Trophoblast cell (in vitro differentiated cells and primary cell): ENCODE measurements around the gene EPYC.
A peak's percentile ranks its signal among the peaks of the same experiment; 100 is the strongest.

ENCODE experiments used
- DNase-seq, 2 donors: peaks; one replicate each; pipeline ENCODE4 v3.0.0-alpha.2; 2016
- H2AFZ ChIP-seq: 2 replicates; pipeline ENCODE4 v1.6.1; 2013; ENCODE audit warnings: low read length, moderate library complexity, mild to moderate bottlenecking; ENCODE audit not compliant: insufficient read depth, poor library complexity
- H2AK5ac ChIP-seq: 2 replicates; pipeline ENCODE4 v1.6.1; 2013; ENCODE audit warnings: mild to moderate bottlenecking, low read length
- H2BK120ac ChIP-seq: 2 replicates; pipeline ENCODE4 v1.6.1; 2013; ENCODE audit warnings: low read length, mild to moderate bottlenecking, moderate library complexity; ENCODE audit not compliant: insufficient read depth, poor library complexity
- H2BK12ac ChIP-seq: 2 replicates; pipeline ENCODE4 v1.6.1; 2013; ENCODE audit warnings: mild to moderate bottlenecking, low read length, moderate library complexity
- H2BK5ac ChIP-seq: 2 replicates; pipeline ENCODE4 v1.6.1; 2013; ENCODE audit warnings: low read length, low read depth, moderate library complexity, mild to moderate bottlenecking; ENCODE audit not compliant: poor library complexity
- H3K14ac ChIP-seq: 2 replicates; pipeline ENCODE4 v1.6.1; 2013; ENCODE audit warnings: mild to moderate bottlenecking, low read length
- H3K18ac ChIP-seq: 2 replicates; pipeline ENCODE4 v1.6.1; 2013; ENCODE audit warnings: mild to moderate bottlenecking, low read length
- H3K23ac ChIP-seq: 2 replicates; pipeline ENCODE4 v1.6.1; 2013; ENCODE audit warnings: low read length
- H3K27ac ChIP-seq: 2 replicates; pipeline ENCODE4 v1.5.1; 2013; ENCODE audit warnings: low read depth, mild to moderate bottlenecking, inconsistent platforms, low read length, moderate library complexity
- H3K27me3 ChIP-seq: 2 replicates; pipeline ENCODE4 v1.6.1; 2013; ENCODE audit warnings: inconsistent platforms, mild to moderate bottlenecking, low read length, moderate library complexity; ENCODE audit not compliant: insufficient read depth
- H3K36me3 ChIP-seq, 2 experiments: 1 replicate in 1 of 2; 2 replicates in 1 of 2; pipeline ENCODE4 v1.6.1; 2013; ENCODE audit warnings: low read length in 2 of 2, mild to moderate bottlenecking in 2 of 2, moderate library complexity in 1 of 2; ENCODE audit not compliant: insufficient read depth in 2 of 2, control insufficient read depth in 1 of 2
- H3K4ac ChIP-seq: 2 replicates; pipeline ENCODE4 v1.6.1; 2013; ENCODE audit warnings: low read depth, mild to moderate bottlenecking, low read length, moderate library complexity
- H3K4me1 ChIP-seq, 2 experiments: 1 replicate in 1 of 2; 2 replicates in 1 of 2; pipeline ENCODE4 v1.6.1; 2013; ENCODE audit warnings: low read length in 2 of 2, mild to moderate bottlenecking in 2 of 2, moderate library complexity in 1 of 2; ENCODE audit not compliant: insufficient read depth in 2 of 2, control insufficient read depth in 1 of 2
- H3K4me2 ChIP-seq: 2 replicates; pipeline ENCODE4 v1.6.1; 2013; ENCODE audit warnings: inconsistent platforms, mild to moderate bottlenecking, low read length, moderate library complexity
- H3K4me3 ChIP-seq: 2 replicates; pipeline ENCODE4 v1.5.1; 2013; ENCODE audit warnings: mild to moderate bottlenecking, low read depth, low read length, inconsistent platforms
- H3K79me1 ChIP-seq: one replicate; pipeline ENCODE4 v1.6.1; 2013; ENCODE audit warnings: low read length
- H3K79me2 ChIP-seq: 2 replicates; pipeline ENCODE4 v1.6.1; 2013; ENCODE audit warnings: low read length, mild to moderate bottlenecking; ENCODE audit not compliant: control insufficient read depth, insufficient read depth, poor library complexity
- H3K9ac ChIP-seq: 2 replicates; pipeline ENCODE4 v1.6.1; 2013; ENCODE audit warnings: mild to moderate bottlenecking, low read length
- H3K9me3 ChIP-seq: 2 replicates; pipeline ENCODE4 v1.6.1; 2013; ENCODE audit warnings: low read depth, mild to moderate bottlenecking, control low read depth, inconsistent platforms, low read length; ENCODE audit not compliant: insufficient read depth
- H4K12ac ChIP-seq: 2 replicates; pipeline ENCODE4 v1.6.1; 2013; ENCODE audit warnings: low read depth, mild to moderate bottlenecking, low read length, moderate library complexity
- H4K8ac ChIP-seq: 2 replicates; pipeline ENCODE4 v1.6.1; 2013; ENCODE audit warnings: low read depth, mild to moderate bottlenecking, low read length, moderate library complexity
- H4K91ac ChIP-seq: one replicate; pipeline ENCODE4 v1.6.1; 2013; ENCODE audit warnings: low read depth, mild to moderate bottlenecking, low read length, moderate library complexity
- WGBS: extraction: QIAGEN DNeasy Blood & Tissue Kit; methylation state at CpG from one replicate; pipeline ENCODE4 v1.1.7; 2013; ENCODE audit warnings: missing lambda C conversion rate; ENCODE audit not compliant: insufficient read length, insufficient coverage; ENCODE audit errors: extremely low coverage; 5-methylcytosine and 5-hydroxymethylcytosine counted together

EPYC gene

GRCh38 chr12:90979951-90980350 is 24.8 kb downstream of the EPYC start:
- WGBS = no CpG with 5 or more reads among the region's 3 CpGs
- H3K14ac ChIP-seq = no peak overlapping the region
- H3K9ac ChIP-seq = no peak overlapping the region
- peak overlapping the region; percentile 47 for H3K27ac ChIP-seq
- no peak overlapping the region for H3K18ac ChIP-seq
- H2BK120ac ChIP-seq = peak overlapping the region; percentile 80
- no peaks in the 10 kb centered on the region for H3K9me3 ChIP-seq
- no peaks in the 10 kb centered on the region for H3K36me3 ChIP-seq
- H3K4ac ChIP-seq = no peak overlapping the region
- H3K27me3 ChIP-seq = no peaks in the 10 kb centered on the region
- no peak overlapping the region for H2BK5ac ChIP-seq
- H4K8ac ChIP-seq = no peak overlapping the region
- H4K12ac ChIP-seq = no peak overlapping the region
- H2AFZ ChIP-seq = no peak overlapping the region
- H3K4me3 ChIP-seq = no peak overlapping the region
- DNase-seq = peak in 1 of 2 donors; percentile 18
- no peak overlapping the region for H4K91ac ChIP-seq
- H3K4me1 ChIP-seq = peaks cover 0 to 2% of the 10 kb centered on the region in 2 experiments
- peaks cover 5% of the 10 kb centered on the region for H3K79me1 ChIP-seq
- H3K79me2 ChIP-seq = no peaks in the 10 kb centered on the region
- H3K4me2 ChIP-seq = no peak overlapping the region
- H3K23ac ChIP-seq = no peak overlapping the region
- peak overlapping the region; percentile 84 for H2BK12ac ChIP-seq
- H2AK5ac ChIP-seq = no peak overlapping the region

- Histone ChIP-seq H4K12ac (peak overlapping the region; percentile 75), H3K14ac (no peak overlapping the region), H3K4me1 (peaks cover 0 to 2% of the 10 kb centered on the region in 2 experiments), H3K79me1 (peaks cover 5% of the 10 kb centered on the region), H3K23ac (no peak overlapping the region), H3K4me2 (no peak overlapping the region), H3K79me2 (no peaks in the 10 kb centered on the region), H3K36me3 (no peaks in the 10 kb centered on the region), H3K9me3 (no peaks in the 10 kb centered on the region), H3K27me3 (no peaks in the 10 kb centered on the region), H4K8ac (no peak overlapping the region), H3K4me3 (no peak overlapping the region), H2BK120ac (peak overlapping the region; percentile 91), H3K9ac (no peak overlapping the region), H4K91ac (peak overlapping the region; percentile 90), H2AFZ (no peak overlapping the region), H2AK5ac (no peak overlapping the region), H2BK12ac (peak overlapping the region; percentile 98), H3K18ac (no peak overlapping the region), H3K4ac (peak overlapping the region; percentile 83), H3K27ac (no peak overlapping the region), H2BK5ac (peak overlapping the region; percentile 57)
- no CpG with 5 or more reads among the region's 3 CpGs for WGBS
- DNase-seq = no peak
Measured at GRCh38 chr12:90979019-90979418, 25.8 kb downstream of the EPYC start.

- Histone ChIP-seq H2BK12ac (peak overlapping the region; percentile 77), H2AK5ac (no peak overlapping the region), H3K27ac (no peak overlapping the region), H3K79me2 (no peaks in the 10 kb centered on the region), H4K8ac (peak overlapping the region; percentile 48), H3K23ac (no peak overlapping the region), H4K91ac (peak overlapping the region; percentile 39), H3K18ac (no peak overlapping the region), H3K4me2 (no peak overlapping the region), H3K9me3 (no peaks in the 10 kb centered on the region), H3K36me3 (no peaks in the 10 kb centered on the region), H2AFZ (no peak overlapping the region), H3K79me1 (peaks cover 5% of the 10 kb centered on the region), H3K4ac (no peak overlapping the region), H3K9ac (no peak overlapping the region), H2BK5ac (no peak overlapping the region), H3K27me3 (no peaks in the 10 kb centered on the region), H4K12ac (no peak overlapping the region), H3K14ac (peak overlapping the region; percentile 20), H3K4me3 (no peak overlapping the region), H3K4me1 (peaks cover 0 to 2% of the 10 kb centered on the region in 2 experiments), H2BK120ac (peak overlapping the region; percentile 64)
- no CpG with 5 or more reads among the region's 1 CpG for whole genome bisulfite sequencing
- DNase-seq = peak in 1 of 2 donors; percentile 74
Measured at GRCh38 chr12:90978117-90978770, 26.5 kb downstream of the EPYC start.

- no peak overlapping the region for H3K4me3 ChIP-seq
- no peak overlapping the region for H2BK120ac ChIP-seq
- no peak overlapping the region for H3K18ac ChIP-seq
- no peak overlapping the region for H3K27ac ChIP-seq
- H3K36me3 ChIP-seq = no peaks in the 10 kb centered on the region
- no peak overlapping the region for H3K4ac ChIP-seq
- no peak overlapping the region for H2BK5ac ChIP-seq
- H3K4me1 ChIP-seq = peaks cover 0 to 2% of the 10 kb centered on the region in 2 experiments
- H3K14ac ChIP-seq = no peak overlapping the region
- H4K91ac ChIP-seq = no peak overlapping the region
- H2BK12ac ChIP-seq = no peak overlapping the region
- H4K12ac ChIP-seq = no peak overlapping the region
- no peaks in the 10 kb centered on the region for H3K79me2 ChIP-seq
- no peak overlapping the region for H2AFZ ChIP-seq
- no peaks in the 10 kb centered on the region for H3K9me3 ChIP-seq
- H3K27me3 ChIP-seq = no peaks in the 10 kb centered on the region
- H3K23ac ChIP-seq = no peak overlapping the region
- H2AK5ac ChIP-seq = no peak overlapping the region
- WGBS = no CpG with 5 or more reads among the region's 1 CpG
- no peak overlapping the region for H3K9ac ChIP-seq
- DNase-seq = no peak
- peaks cover 5% of the 10 kb centered on the region for H3K79me1 ChIP-seq
- no peak overlapping the region for H4K8ac ChIP-seq
- no peak overlapping the region for H3K4me2 ChIP-seq
Measured at GRCh38 chr12:90977224-90977623, 27.5 kb downstream of the EPYC start.
